Stimulated activated CD8-positive, alpha-beta memory T cell treated with anti-CD3 and anti-CD28 coated beads, Interleukin-2, amount 100 ng/mL, for 1 hour (primary cell): ENCODE results near the gene SORBS2.

Experiments used
- DNase-seq, 2 donors: peaks; one replicate each; pipeline ENCODE4 v3.0.0-alpha.2; 2020; ENCODE audit warnings: low read depth in 2 of 2

The SORBS2 gene

GRCh38 chr4:185773419-185773818 lies 38.6 kb downstream of the SORBS2 start:
- DNase-seq, result no peak

GRCh38 chr4:185772391-185773093 lies 39.5 kb downstream of the SORBS2 start:
- no peak for DNase-seq

GRCh38 chr4:185771711-185772390 lies 40.1 kb downstream of the SORBS2 start:
- DNase-seq, result no peak

- DNase-seq, result no peak
Observed at GRCh38 chr4:185767528-185767927, 44.5 kb downstream of the SORBS2 start.

GRCh38 chr4:185764876-185765275 lies 47.1 kb downstream of the SORBS2 start:
- DNase-seq, result no peak

GRCh38 chr4:185761352-185762235 lies 50.4 kb downstream of the SORBS2 start:
- DNase-seq, result no peak

GRCh38 chr4:185758807-185759206 lies 53.2 kb downstream of the SORBS2 start:
- no peak for DNase-seq

- DNase-seq, result no peak
Observed at GRCh38 chr4:185755451-185755850, 56.5 kb downstream of the SORBS2 start.

GRCh38 chr4:185754961-185755360 lies 57.0 kb downstream of the SORBS2 start:
- no peak for DNase-seq

GRCh38 chr4:185752872-185753271 lies 59.1 kb downstream of the SORBS2 start:
- no peak for DNase-seq

- no peak for DNase-seq
Observed at GRCh38 chr4:185749858-185750257, 62.1 kb downstream of the SORBS2 start.

- DNase-seq, result no peak
Observed at GRCh38 chr4:185748901-185749390, 63.0 kb downstream of the SORBS2 start.

- no peak for DNase-seq
Observed at GRCh38 chr4:185745891-185746290, 66.1 kb downstream of the SORBS2 start.

GRCh38 chr4:185744946-185745345 lies 67.0 kb downstream of the SORBS2 start:
- DNase-seq, result no peak

GRCh38 chr4:185744488-185744862 lies 67.5 kb downstream of the SORBS2 start:
- DNase-seq, result no peak

GRCh38 chr4:185743722-185744487 lies 68.1 kb downstream of the SORBS2 start:
- DNase-seq, result no peak

GRCh38 chr4:185742766-185743165 lies 69.2 kb downstream of the SORBS2 start:
- no peak for DNase-seq

- DNase-seq, result no peak
Observed at GRCh38 chr4:185741795-185742194, 70.2 kb downstream of the SORBS2 start.

GRCh38 chr4:185740471-185740873 lies 71.5 kb downstream of the SORBS2 start:
- DNase-seq, result no peak

GRCh38 chr4:185738820-185739219 lies 73.2 kb downstream of the SORBS2 start:
- no peak for DNase-seq

- no peak for DNase-seq
Observed at GRCh38 chr4:185738038-185738552, 73.9 kb downstream of the SORBS2 start.
